IMR-90 (cell line): ENCODE results near the gene ZNF3. TPM values are rescaled to one million over a fixed set of nuclear protein-coding genes. Genes with fewer than 3 reads are reported as not detected.

Experiments used
- ATAC-seq: fragments of 200-7000 bp; cut with Tn5 transposase; 2 replicates; pipeline ENCODE4 v1.9.1; 2020; ENCODE audit warnings: low read depth, mild to moderate bottlenecking, moderate library complexity
- BruUV-seq: library from RNA; stranded (reverse); fragments of 400-500 nt; replicated peaks from 2 replicates; lab custom pipeline; 2021; lab: Mats Ljungman, UMichigan
- CTCF ChIA-PET: fragments of 300-600 bp; formaldehyde crosslinking; extraction: SDS; loops from one replicate; lab custom pipeline; 2021; ENCODE audit warnings: antibody characterized with exemption; lab: Yijun Ruan, JAX
- POLR2A ChIA-PET: fragments of 300-600 bp; sonication (Branson Sonifier 250); formaldehyde crosslinking; loops from one replicate; lab custom pipeline; 2022; ENCODE audit warnings: antibody characterized with exemption; ENCODE audit not compliant: unreplicated experiment; lab: Charles Lee
- DNase-seq: peaks from one replicate; pipeline ENCODE4 v3.0.0; 2013
- H2AFZ ChIP-seq: replicated peaks from 2 replicates; pipeline ENCODE3; 2013; ENCODE audit warnings: low read length, mild to moderate bottlenecking; ENCODE audit not compliant: poor library complexity
- H2AK5ac ChIP-seq: 2 replicates; pipeline ENCODE4 v1.6.1; 2013; ENCODE audit warnings: low read depth, low read length, inconsistent platforms
- H2AK9ac ChIP-seq: replicated peaks from 2 replicates; pipeline ENCODE3; 2013; ENCODE audit warnings: mild to moderate bottlenecking, low read depth, low read length, moderate library complexity; ENCODE audit not compliant: poor library complexity
- H2BK120ac ChIP-seq: 2 replicates; pipeline ENCODE4 v1.6.1; 2013; ENCODE audit warnings: low read depth, low read length, inconsistent platforms
- H2BK15ac ChIP-seq: 3 replicates; pipeline ENCODE4 v1.6.1; 2013; ENCODE audit warnings: low read depth, low read length, inconsistent platforms
- H2BK20ac ChIP-seq: 2 replicates; pipeline ENCODE4 v1.6.1; 2013; ENCODE audit warnings: low read depth, mild to moderate bottlenecking, inconsistent platforms, low read length, moderate library complexity
- H2BK5ac ChIP-seq: 2 replicates; pipeline ENCODE4 v1.6.1; 2013; ENCODE audit warnings: mild to moderate bottlenecking, low read depth, low read length, inconsistent platforms; ENCODE audit not compliant: poor library complexity, severe bottlenecking
- H3K14ac ChIP-seq: replicated peaks from 2 replicates; pipeline ENCODE4 v1.6.1; 2013; ENCODE audit warnings: low read depth, low read length, inconsistent platforms
- H3K18ac ChIP-seq: 2 replicates; pipeline ENCODE4 v1.6.1; 2013; ENCODE audit warnings: low read depth, low read length, control low read depth
- H3K23ac ChIP-seq: 2 replicates; pipeline ENCODE4 v1.6.1; 2013; ENCODE audit warnings: low read depth, low read length, inconsistent platforms
- H3K27ac ChIP-seq: 2 replicates; pipeline ENCODE4 v1.5.1; 2013; ENCODE audit warnings: mild to moderate bottlenecking, control low read depth, low read length; ENCODE audit not compliant: insufficient read depth
- H3K27me3 ChIP-seq: 2 replicates; pipeline ENCODE4 v1.6.1; 2013; ENCODE audit warnings: low read length; ENCODE audit not compliant: control insufficient read depth, insufficient read depth
- H3K36me3 ChIP-seq: 2 replicates; pipeline ENCODE4 v1.6.1; 2013; ENCODE audit warnings: low read length, mixed read lengths; ENCODE audit not compliant: control insufficient read depth, insufficient read depth
- H3K4ac ChIP-seq: 2 replicates; pipeline ENCODE4 v1.6.1; 2013; ENCODE audit warnings: low read depth, low read length, inconsistent platforms
- H3K4me1 ChIP-seq: 2 replicates; pipeline ENCODE4 v1.6.1; 2013; ENCODE audit warnings: low read length, mixed read lengths; ENCODE audit not compliant: control insufficient read depth, insufficient read depth
- H3K4me2 ChIP-seq: 2 replicates; pipeline ENCODE4 v1.6.1; 2013; ENCODE audit warnings: low read depth, mild to moderate bottlenecking, control low read depth, low read length, moderate library complexity
- H3K4me3 ChIP-seq: 2 replicates; pipeline ENCODE4 v1.5.1; 2013; ENCODE audit warnings: low read depth, mild to moderate bottlenecking, control low read depth, low read length, moderate library complexity; ENCODE audit not compliant: insufficient read depth
- H3K56ac ChIP-seq: 2 replicates; pipeline ENCODE4 v1.6.1; 2013; ENCODE audit warnings: low read length, inconsistent platforms; ENCODE audit not compliant: insufficient read depth; ENCODE audit errors: extremely low read depth
- H3K79me1 ChIP-seq, 2 experiments: 2 replicates each; pipeline ENCODE4 v1.6.1; 2013; ENCODE audit warnings: low read length in 2 of 2, inconsistent platforms in 1 of 2, low read depth in 1 of 2
- H3K9ac ChIP-seq: 2 replicates; pipeline ENCODE4 v1.6.1; 2013; ENCODE audit warnings: low read depth, low read length, control low read depth
- H3K9me1 ChIP-seq: 2 replicates; pipeline ENCODE4 v1.6.1; 2013; ENCODE audit warnings: low read length, inconsistent platforms; ENCODE audit not compliant: insufficient read depth
- H3K9me3 ChIP-seq: 2 replicates; pipeline ENCODE4 v1.6.1; 2013; ENCODE audit warnings: low read length; ENCODE audit not compliant: control insufficient read depth, insufficient read depth
- H4K20me1 ChIP-seq: 2 replicates; pipeline ENCODE4 v1.6.1; 2013; ENCODE audit warnings: low read length, inconsistent platforms; ENCODE audit not compliant: insufficient read depth
- H4K5ac ChIP-seq: 2 replicates; pipeline ENCODE4 v1.6.1; 2013; ENCODE audit warnings: mild to moderate bottlenecking, low read depth, low read length, control low read depth
- H4K8ac ChIP-seq, 2 experiments: 2 replicates each; pipeline ENCODE4 v1.6.1; 2013; ENCODE audit warnings: low read depth in 2 of 2, low read length in 2 of 2, control low read depth in 1 of 2, inconsistent platforms in 1 of 2
- H4K91ac ChIP-seq: 2 replicates; pipeline ENCODE4 v1.6.1; 2013; ENCODE audit warnings: low read depth, low read length, inconsistent platforms; ENCODE audit not compliant: insufficient read depth
- BHLHE40 ChIP-seq: fragments of 150-350 bp; IDR thresholded peaks from 2 replicates; pipeline ENCODE4 v1.6.1; 2016; ENCODE audit warnings: mild to moderate bottlenecking, low read depth, low read length
- CEBPB ChIP-seq: IDR thresholded peaks from 2 replicates; pipeline ENCODE4 v1.6.1; 2012; ENCODE audit warnings: low read depth, low read length, improper control_type of control experiment
- CHD1 ChIP-seq: IDR thresholded peaks from 2 replicates; pipeline ENCODE4 v1.6.1; 2012; ENCODE audit warnings: low read depth, low read length, improper control_type of control experiment
- ELK1 ChIP-seq: fragments of 150-350 bp; IDR thresholded peaks from 2 replicates; pipeline ENCODE4 v1.6.1; 2016; ENCODE audit warnings: low read depth, mild to moderate bottlenecking, low read length, moderate library complexity, borderline replicate concordance
- MAZ ChIP-seq: IDR thresholded peaks from 2 replicates; pipeline ENCODE4 v1.6.1; 2012; ENCODE audit warnings: low read depth, mild to moderate bottlenecking, low read length, improper control_type of control experiment, moderate library complexity, borderline replicate concordance
- MXI1 ChIP-seq: IDR thresholded peaks from 2 replicates; pipeline ENCODE4 v1.6.1; 2012; ENCODE audit warnings: low read depth, mild to moderate bottlenecking, low read length, moderate library complexity, borderline replicate concordance
- POLR2A ChIP-seq: IDR thresholded peaks from 2 replicates; pipeline ENCODE4 v1.6.1; 2012; ENCODE audit warnings: mild to moderate bottlenecking, low read depth, low read length
- RAD21 ChIP-seq: IDR thresholded peaks from 2 replicates; pipeline ENCODE4 v1.6.1; 2012; ENCODE audit warnings: low read length, improper control_type of control experiment
- RCOR1 ChIP-seq: IDR thresholded peaks from 2 replicates; pipeline ENCODE4 v1.6.1; 2012; ENCODE audit warnings: mild to moderate bottlenecking, low read length, improper control_type of control experiment; ENCODE audit not compliant: insufficient replicate concordance
- RFX5 ChIP-seq: IDR thresholded peaks from 2 replicates; pipeline ENCODE4 v1.8.0; 2012; ENCODE audit warnings: low read depth, mild to moderate bottlenecking, low read length, moderate library complexity
- WGBS, 2 experiments: methylation state at CpG; one replicate each; pipeline versions ENCODE4 v1.1.5 to v1.1.7; 2013; ENCODE audit warnings: missing lambda C conversion rate in 2 of 2; ENCODE audit not compliant: insufficient read length in 1 of 2; ENCODE audit errors: extremely low coverage in 2 of 2; 5-methylcytosine and 5-hydroxymethylcytosine counted together
- dilution Hi-C: fragments of 300-500 bp; cut with HindIII; formaldehyde crosslinking; loops from one replicate; pipeline ENCODE4 v1.14.3; 2018; ENCODE audit warnings: low sequenced_read_pairs; ENCODE audit not compliant: unreplicated experiment
- in situ Hi-C: fragments of 300-500 bp; cut with MboI; formaldehyde crosslinking; loops from 3 replicates; pipeline ENCODE4 v1.14.3; 2019; ENCODE audit warnings: low sequenced_read_pairs, inconsistent platforms, mixed read lengths
- intact Hi-C: fragments of 100-400 bp; cut with micrococcal nuclease; formaldehyde crosslinking; loops from 2 replicates; pipeline ENCODE4 v1.10.0; 2022
- polyA plus RNA-seq, 3 experiments: library from polyadenylated mRNA; depleted of rRNA; stranded (reverse); fragments of >200 nt; gene quantifications; 2 replicates each; pipeline ENCODE4 v1.2.3, GENCODE V29; 2012; ENCODE audit warnings: low replicate concordance in 1 of 3
- total RNA-seq: library from RNA; depleted of rRNA; stranded (reverse); fragments of >200 nt; gene quantifications from 2 replicates; pipeline ENCODE4 v1.2.3, GENCODE V29; 2012

The ZNF3 gene
- total and polyA plus RNA-seq, 2 of the 4 experiments (the other 2 are of a cell fraction), result 24.8 to 30.8 TPM

- 100% methylated on average over 3 of the region's 11 CpGs; no CpG with 5 or more reads in 1 of the 2 experiments for WGBS, 2 experiments
- BruUV-seq, result no TSS peak
- intact Hi-C loops (no loop called here), dilution Hi-C loops (no loop called here), in situ Hi-C loops (no loop called here)
- Histone ChIP-seq H3K79me1 (peaks cover 23 to 38% of the 10 kb centered on the region in 2 experiments), H3K36me3 (peaks cover 79% of the 10 kb centered on the region), H4K91ac (no peak overlapping the region), H2AK5ac (no peak overlapping the region), H3K4me1 (no peaks in the 10 kb centered on the region), H2AFZ (no peak overlapping the region), H4K8ac (no peak overlapping the region), H3K9ac (no peak overlapping the region), H3K4me3 (no peak overlapping the region), H3K18ac (no peak overlapping the region), H4K5ac (no peak overlapping the region), H3K14ac (no peak overlapping the region), H2BK120ac (no peak overlapping the region), H3K4ac (no peak overlapping the region), H3K56ac (no peak overlapping the region; the same call in 1 of the 2 replicates), H3K9me1 (no peaks in the 10 kb centered on the region), H3K4me2 (no peak overlapping the region), H2BK15ac (no peak overlapping the region), H3K23ac (no peak overlapping the region), H2AK9ac (no peak overlapping the region), H4K20me1 (no peaks in the 10 kb centered on the region; the same call in 1 of the 2 replicates), H2BK5ac (no peak overlapping the region), H3K27ac (no peak overlapping the region), H2BK20ac (no peak overlapping the region), H3K27me3 (no peaks in the 10 kb centered on the region), H3K9me3 (peaks cover 72% of the 10 kb centered on the region)
- ChIA-PET POLR2A (interaction anchor here (0.6 kb wide), 1 partner anchor 1166 kb away, joined by 3 read pairs; the partner anchor contains the start of gene CLDN15), CTCF (no interaction called here)
- no peak for TF ChIP-seq ELK1
- TF ChIP-seq CHD1, result no peak
- no peak for TF ChIP-seq RFX5
- no peak for TF ChIP-seq RAD21
- TF ChIP-seq MAZ, result no peak
- no peak for TF ChIP-seq CEBPB
- TF ChIP-seq POLR2A, result no peak
- TF ChIP-seq MXI1, result no peak
- no peak for TF ChIP-seq RCOR1
- TF ChIP-seq BHLHE40, result no peak
- ATAC-seq, result no peak
- DNase-seq, result no peak
Measured at GRCh38 chr7:100071018-100071723, 10.4 kb downstream of the ZNF3 start.
